Measurements from ENCODE around the gene CDPF1. TPM values are rescaled to one million over a fixed set of nuclear protein-coding genes. Genes with fewer than 3 reads are reported as not detected.

The CDPF1 gene
- total RNA-seq, 1 experiment from 2014 or later: 16.3 TPM

DNA sequence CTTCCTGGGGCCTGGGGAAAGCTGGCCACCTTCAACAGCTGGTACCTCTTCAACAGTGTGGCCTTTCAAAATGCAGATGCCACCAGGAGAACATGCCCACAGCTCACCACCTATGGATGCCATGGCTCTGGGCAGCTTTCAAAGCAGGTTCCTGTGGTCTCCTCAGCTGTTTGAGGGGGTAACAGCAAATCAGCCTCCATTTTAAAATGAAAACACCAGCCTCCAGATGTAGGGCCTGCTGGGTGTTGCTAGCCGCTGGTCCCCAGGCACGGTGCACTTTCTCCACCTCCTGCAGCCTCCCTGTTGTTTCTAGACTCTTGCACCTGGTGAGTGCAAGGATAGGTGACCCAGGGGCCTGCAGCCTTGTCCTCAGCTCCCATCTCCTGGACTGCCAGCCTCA, 10.0 kb downstream of the CDPF1 start:
- BruUV-seq (replicated peaks): no TSS peak
- H3K9me3 ChIP-seq (ENCODE audit: control insufficient read depth in 1 of 2, insufficient read depth in 1 of 2, low read depth in 1 of 2, low read length in 2 of 2): no peaks in the 10 kb centered on the region
- intact Hi-C loops (cut with micrococcal nuclease): loop anchor here (10.0 kb wide), 1 partner anchor 85 kb away; the partner anchor contains the start of gene PPARA
- TF ChIP-seq, protein P1, sequence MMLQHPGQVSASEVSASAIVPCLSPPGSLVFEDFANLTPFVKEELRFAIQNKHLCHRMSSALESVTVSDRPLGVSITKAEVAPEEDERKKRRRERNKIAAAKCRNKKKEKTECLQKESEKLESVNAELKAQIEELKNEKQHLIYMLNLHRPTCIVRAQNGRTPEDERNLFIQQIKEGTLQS (IDR thresholded peaks at IDR 0.05): no peak
- no peak for TF ChIP-seq POLR2A (IDR thresholded peaks at IDR 0.05; ENCODE audit: borderline replicate concordance, extremely low read depth, insufficient read depth, insufficient read length)
- no peak for TF ChIP-seq EZH2phosphoT487 (IDR thresholded peaks at IDR 0.05; ENCODE audit: borderline replicate concordance)
- TF ChIP-seq TCF7L2 (IDR thresholded peaks at IDR 0.05; ENCODE audit: borderline replicate concordance, extremely low read depth, insufficient read depth, insufficient read length): no peak
- TF ChIP-seq YY1 (IDR thresholded peaks at IDR 0.05; ENCODE audit: extremely low read depth, insufficient replicate concordance, low read depth, low read length): no peak
- no peak for TF ChIP-seq CEBPB (IDR thresholded peaks at IDR 0.05; ENCODE audit: low read depth)
- no peak for TF ChIP-seq ELF1 (IDR thresholded peaks at IDR 0.05; ENCODE audit: borderline replicate concordance, low read depth)
- TF ChIP-seq, protein P2, sequence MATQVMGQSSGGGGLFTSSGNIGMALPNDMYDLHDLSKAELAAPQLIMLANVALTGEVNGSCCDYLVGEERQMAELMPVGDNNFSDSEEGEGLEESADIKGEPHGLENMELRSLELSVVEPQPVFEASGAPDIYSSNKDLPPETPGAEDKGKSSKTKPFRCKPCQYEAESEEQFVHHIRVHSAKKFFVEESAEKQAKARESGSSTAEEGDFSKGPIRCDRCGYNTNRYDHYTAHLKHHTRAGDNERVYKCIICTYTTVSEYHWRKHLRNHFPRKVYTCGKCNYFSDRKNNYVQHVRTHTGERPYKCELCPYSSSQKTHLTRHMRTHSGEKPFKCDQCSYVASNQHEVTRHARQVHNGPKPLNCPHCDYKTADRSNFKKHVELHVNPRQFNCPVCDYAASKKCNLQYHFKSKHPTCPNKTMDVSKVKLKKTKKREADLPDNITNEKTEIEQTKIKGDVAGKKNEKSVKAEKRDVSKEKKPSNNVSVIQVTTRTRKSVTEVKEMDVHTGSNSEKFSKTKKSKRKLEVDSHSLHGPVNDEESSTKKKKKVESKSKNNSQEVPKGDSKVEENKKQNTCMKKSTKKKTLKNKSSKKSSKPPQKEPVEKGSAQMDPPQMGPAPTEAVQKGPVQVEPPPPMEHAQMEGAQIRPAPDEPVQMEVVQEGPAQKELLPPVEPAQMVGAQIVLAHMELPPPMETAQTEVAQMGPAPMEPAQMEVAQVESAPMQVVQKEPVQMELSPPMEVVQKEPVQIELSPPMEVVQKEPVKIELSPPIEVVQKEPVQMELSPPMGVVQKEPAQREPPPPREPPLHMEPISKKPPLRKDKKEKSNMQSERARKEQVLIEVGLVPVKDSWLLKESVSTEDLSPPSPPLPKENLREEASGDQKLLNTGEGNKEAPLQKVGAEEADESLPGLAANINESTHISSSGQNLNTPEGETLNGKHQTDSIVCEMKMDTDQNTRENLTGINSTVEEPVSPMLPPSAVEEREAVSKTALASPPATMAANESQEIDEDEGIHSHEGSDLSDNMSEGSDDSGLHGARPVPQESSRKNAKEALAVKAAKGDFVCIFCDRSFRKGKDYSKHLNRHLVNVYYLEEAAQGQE (IDR thresholded peaks at IDR 0.05; ENCODE audit: low read depth): no peak
- TF ChIP-seq ZFX (IDR thresholded peaks at IDR 0.05): no peak
- TF ChIP-seq SRF (IDR thresholded peaks at IDR 0.05; ENCODE audit: low read depth): no peak
- TF ChIP-seq, protein P3, sequence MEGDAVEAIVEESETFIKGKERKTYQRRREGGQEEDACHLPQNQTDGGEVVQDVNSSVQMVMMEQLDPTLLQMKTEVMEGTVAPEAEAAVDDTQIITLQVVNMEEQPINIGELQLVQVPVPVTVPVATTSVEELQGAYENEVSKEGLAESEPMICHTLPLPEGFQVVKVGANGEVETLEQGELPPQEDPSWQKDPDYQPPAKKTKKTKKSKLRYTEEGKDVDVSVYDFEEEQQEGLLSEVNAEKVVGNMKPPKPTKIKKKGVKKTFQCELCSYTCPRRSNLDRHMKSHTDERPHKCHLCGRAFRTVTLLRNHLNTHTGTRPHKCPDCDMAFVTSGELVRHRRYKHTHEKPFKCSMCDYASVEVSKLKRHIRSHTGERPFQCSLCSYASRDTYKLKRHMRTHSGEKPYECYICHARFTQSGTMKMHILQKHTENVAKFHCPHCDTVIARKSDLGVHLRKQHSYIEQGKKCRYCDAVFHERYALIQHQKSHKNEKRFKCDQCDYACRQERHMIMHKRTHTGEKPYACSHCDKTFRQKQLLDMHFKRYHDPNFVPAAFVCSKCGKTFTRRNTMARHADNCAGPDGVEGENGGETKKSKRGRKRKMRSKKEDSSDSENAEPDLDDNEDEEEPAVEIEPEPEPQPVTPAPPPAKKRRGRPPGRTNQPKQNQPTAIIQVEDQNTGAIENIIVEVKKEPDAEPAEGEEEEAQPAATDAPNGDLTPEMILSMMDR (IDR thresholded peaks at IDR 0.05 in 2 of 3, conservative IDR thresholded peaks at IDR 0.05 in 1 of 3; ENCODE audit: borderline replicate concordance in 1 of 3, insufficient read depth in 1 of 3, low read depth in 2 of 3, low read length in 2 of 3): no peak
- TF ChIP-seq EZH2 (IDR thresholded peaks at IDR 0.05): no peak
- TF ChIP-seq RAD21 (IDR thresholded peaks at IDR 0.05; ENCODE audit: low read depth): no peak
- TF ChIP-seq SIN3A (IDR thresholded peaks at IDR 0.05; ENCODE audit: low read depth): no peak
- no peak for TF ChIP-seq FOSL1 (IDR thresholded peaks at IDR 0.05; ENCODE audit: low read depth)
- H3K4me1 ChIP-seq (ENCODE audit: control insufficient read depth in 1 of 2, insufficient read depth in 2 of 2, low read length in 2 of 2): no peaks in the 10 kb centered on the region
- H3K79me2 ChIP-seq (ENCODE audit: insufficient read depth, low read length): no peaks in the 10 kb centered on the region
- ATAC-seq: no peak
- H3K27ac ChIP-seq (ENCODE audit: low read depth, low read length): no peak overlapping the region
- ChIA-PET POLR2A (no interaction called here), CTCF (no interaction called here), RAD21 (ENCODE audit: low non-redundant PET in 1 of 2, low total read pairs in 2 of 2, uncharacterized antibody in 2 of 2, unreplicated experiment in 2 of 2) (no interaction called here)
- H3K9ac ChIP-seq (ENCODE audit: low read length): no peak overlapping the region
- no peaks in the 10 kb centered on the region for H3K27me3 ChIP-seq (ENCODE audit: insufficient read depth, low read length)
- H3K4me3 ChIP-seq (replicated peaks in 1 of 2; ENCODE audit: low read depth in 1 of 2, low read length in 2 of 2): no peak overlapping the region
- peaks cover 0 to 2% of the 10 kb centered on the region in 2 experiments; a peak in 1 of 4 replicates for H3K36me3 ChIP-seq (ENCODE audit: control insufficient read depth in 1 of 2, insufficient read depth in 2 of 2, low read length in 2 of 2)
- H3K9me2 ChIP-seq (ENCODE audit: insufficient read depth): no peaks in the 10 kb centered on the region
- no peak overlapping the region for H3K4me2 ChIP-seq (ENCODE audit: low read length)
- H2AFZ ChIP-seq (ENCODE audit: low read depth, low read length, poor library complexity, severe bottlenecking): no peak overlapping the region
- H4K20me1 ChIP-seq (ENCODE audit: insufficient read depth): no peaks in the 10 kb centered on the region
- DNase-seq (ENCODE audit: low read depth, low spot score): no peak

Measured in HCT116 (cell line).